HL-60 (cell line): ENCODE results near the gene ASB18.

Source experiments
- CTCF ChIP-seq: IDR thresholded peaks from one replicate; pipeline ENCODE4 v1.5.1; 2011; ENCODE audit warnings: low read length, control low read depth, inconsistent platforms; ENCODE audit not compliant: insufficient read depth
- POLR2AphosphoS5 ChIP-seq: IDR thresholded peaks from 2 replicates; pipeline ENCODE4 v1.6.1; 2012; ENCODE audit warnings: low read depth
- REST ChIP-seq: IDR thresholded peaks from 2 replicates; pipeline ENCODE4 v1.6.1; 2012; ENCODE audit warnings: low read depth; ENCODE audit not compliant: insufficient replicate concordance
- SPI1 ChIP-seq: IDR thresholded peaks from 2 replicates; pipeline ENCODE4 v1.6.1; 2012; ENCODE audit warnings: low read depth, mild to moderate bottlenecking, borderline replicate concordance

DNA sequence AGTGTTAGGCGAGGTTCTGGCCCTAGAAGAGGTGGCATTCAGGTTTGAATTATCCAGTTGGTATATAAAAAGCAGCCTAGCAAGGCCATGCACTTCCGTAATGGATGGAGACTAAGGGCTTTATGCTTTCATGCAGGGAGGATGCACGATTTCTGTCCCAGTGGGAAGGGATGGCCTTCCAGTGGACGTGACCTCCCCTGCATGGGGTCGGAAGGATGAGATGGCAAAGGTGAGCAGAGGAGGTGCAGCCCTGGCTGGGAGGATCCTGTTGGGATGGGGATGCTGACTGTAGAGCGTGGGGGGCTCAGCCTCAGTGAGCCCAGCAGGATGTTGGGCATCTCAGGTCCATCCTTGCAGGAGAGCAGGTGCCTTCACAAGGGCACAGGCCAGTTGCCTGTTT is 4.8 kb downstream of the ASB18 start:
- TF ChIP-seq REST (no peak), CTCF (no peak), SPI1 (no peak), POLR2AphosphoS5 (no peak)
